ENCODE results near the gene ADCY9.
"Not testable (repeated sequence)": the region's sequence is repeated elsewhere in the genome, so short reads cannot be mapped to it uniquely, and the experiment has no call there.

The ADCY9 gene

DNA sequence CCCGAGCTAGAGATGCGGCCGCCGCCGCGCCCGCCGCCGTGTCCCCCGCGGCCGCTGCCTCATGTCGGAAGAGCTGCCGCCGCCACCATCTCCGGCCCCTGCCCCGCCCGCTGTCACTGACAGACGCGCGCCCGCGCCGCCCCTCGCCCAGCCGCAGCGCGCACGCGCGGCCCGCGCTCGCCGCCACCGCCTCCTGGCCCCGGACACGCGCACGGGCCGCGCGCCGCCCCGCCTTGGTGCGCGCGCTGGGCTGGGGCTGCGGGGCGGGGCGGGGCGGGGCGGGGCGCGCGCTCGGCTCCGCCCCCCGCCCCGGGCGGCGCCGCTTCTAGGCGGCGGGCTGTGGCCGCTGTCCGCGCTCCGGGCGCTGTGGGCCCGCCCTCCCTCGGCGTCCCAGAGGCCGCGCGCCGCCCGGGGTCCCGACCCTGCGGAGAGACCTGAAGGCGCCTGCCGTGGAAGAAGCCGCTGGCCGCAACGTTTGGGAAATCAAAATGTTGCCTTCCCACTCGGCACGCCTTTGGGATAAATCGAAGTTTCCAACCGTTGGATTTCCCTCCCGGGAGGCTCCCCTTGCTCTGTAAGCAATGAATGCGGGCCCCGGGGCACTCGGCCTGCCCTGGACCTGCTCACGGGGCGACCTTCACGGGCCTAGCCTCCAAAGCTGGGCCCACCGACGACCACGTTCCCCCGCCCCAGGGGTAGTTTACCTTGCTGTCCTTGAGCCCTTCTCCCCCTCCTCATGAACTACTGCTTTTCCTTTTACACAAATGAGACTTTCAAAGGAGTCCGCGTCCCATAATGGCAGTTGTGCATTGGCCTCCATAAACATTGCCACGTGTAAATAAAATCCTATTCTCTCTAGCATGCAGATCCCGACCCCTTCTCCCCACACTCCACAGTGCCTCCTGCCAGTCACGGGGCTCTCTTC is at the start of gene ADCY9:
ADCY9 (minus strand) TSS at position 118 of the 925 bp plus-strand sequence. CDS start 1,000 bp downstream, outside the sequence.
- H3K4me1 Mint-ChIP-seq = peaks cover 49% of the 10 kb centered on the region
- DNase-seq (peak; percentile 71 to 74), ATAC-seq (peak; percentile 81)
- H3K27ac Mint-ChIP-seq = peak within 1 kb of the TSS; percentile 74 to 95
- peak within 1 kb of the TSS; percentile 91 to 97 for H3K4me3 Mint-ChIP-seq
- H3K27me3 Mint-ChIP-seq = peaks cover 19% of the 10 kb centered on the region
- H3K9me3 Mint-ChIP-seq = no peaks in the 10 kb centered on the region

DNA sequence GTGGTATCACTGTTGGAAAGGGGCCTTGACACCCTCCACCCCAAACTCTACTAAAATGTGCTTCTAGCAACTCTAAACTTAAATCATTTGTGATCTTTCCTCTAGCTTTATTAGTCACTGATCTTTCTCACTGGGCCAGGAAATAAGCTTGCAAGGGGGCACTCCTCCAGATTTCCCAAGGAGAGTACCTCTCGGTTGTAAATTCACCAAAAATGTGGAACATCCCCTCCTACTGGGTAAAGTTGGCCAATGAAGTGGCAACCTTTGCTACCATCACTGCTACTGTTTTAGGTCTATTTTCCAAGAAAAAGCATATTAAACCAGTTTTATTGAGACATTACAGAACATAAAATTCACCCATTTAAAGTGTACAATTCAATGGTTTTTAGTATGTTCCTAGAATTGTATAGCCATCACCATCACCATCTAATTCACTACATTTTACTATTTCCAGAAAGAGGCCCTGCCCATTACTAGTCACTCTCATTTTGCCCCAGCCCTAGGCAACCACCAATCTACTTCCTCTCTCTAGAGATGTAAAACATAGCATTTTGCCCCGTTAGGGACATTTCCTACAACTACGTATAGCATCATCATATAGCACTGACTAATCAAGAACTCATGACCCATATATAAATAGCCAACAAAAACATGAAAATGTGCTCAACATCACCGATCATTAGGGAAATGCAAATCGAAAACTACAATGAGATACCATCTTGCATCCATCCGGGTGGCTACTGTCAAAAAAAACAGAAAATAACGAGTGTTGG is 44.6 kb upstream of the ADCY9 start:
- H3K27ac Mint-ChIP-seq = no peak overlapping the region
- DNase-seq = no peak
- H3K4me1 Mint-ChIP-seq = no peaks in the 10 kb centered on the region
- H3K27me3 Mint-ChIP-seq = peaks cover 6% of the 10 kb centered on the region
- H3K9me3 Mint-ChIP-seq = no peaks in the 10 kb centered on the region
- ATAC-seq = no peak
- no peak overlapping the region for H3K4me3 Mint-ChIP-seq

DNA sequence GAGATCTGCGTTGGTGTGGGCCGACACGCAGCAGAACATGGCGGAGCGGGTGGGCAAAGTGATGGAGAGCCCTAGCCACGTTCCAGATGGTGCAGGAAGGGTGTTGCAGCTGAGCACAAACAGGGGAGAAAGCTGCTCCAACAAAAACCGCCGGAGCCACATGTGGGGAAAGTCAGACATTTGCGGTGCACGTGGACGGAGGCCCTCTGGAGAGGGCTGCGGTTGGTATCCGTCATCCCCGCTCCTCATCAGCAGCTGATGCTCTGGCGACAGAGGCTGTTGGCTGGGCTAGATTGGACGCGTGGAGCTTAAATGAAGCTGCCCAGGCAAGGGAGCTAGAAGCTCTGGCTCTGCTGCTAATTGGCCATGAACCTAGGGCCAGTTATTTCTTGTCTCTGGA is 43.5 kb upstream of the ADCY9 start:
- Mint-ChIP-seq H3K4me3 (no peak overlapping the region), H3K4me1 (no peaks in the 10 kb centered on the region), H3K27me3 (peaks cover 13% of the 10 kb centered on the region), H3K9me3 (no peaks in the 10 kb centered on the region), H3K27ac (no peak overlapping the region)
- DNase-seq (no peak), ATAC-seq (no peak)

DNA sequence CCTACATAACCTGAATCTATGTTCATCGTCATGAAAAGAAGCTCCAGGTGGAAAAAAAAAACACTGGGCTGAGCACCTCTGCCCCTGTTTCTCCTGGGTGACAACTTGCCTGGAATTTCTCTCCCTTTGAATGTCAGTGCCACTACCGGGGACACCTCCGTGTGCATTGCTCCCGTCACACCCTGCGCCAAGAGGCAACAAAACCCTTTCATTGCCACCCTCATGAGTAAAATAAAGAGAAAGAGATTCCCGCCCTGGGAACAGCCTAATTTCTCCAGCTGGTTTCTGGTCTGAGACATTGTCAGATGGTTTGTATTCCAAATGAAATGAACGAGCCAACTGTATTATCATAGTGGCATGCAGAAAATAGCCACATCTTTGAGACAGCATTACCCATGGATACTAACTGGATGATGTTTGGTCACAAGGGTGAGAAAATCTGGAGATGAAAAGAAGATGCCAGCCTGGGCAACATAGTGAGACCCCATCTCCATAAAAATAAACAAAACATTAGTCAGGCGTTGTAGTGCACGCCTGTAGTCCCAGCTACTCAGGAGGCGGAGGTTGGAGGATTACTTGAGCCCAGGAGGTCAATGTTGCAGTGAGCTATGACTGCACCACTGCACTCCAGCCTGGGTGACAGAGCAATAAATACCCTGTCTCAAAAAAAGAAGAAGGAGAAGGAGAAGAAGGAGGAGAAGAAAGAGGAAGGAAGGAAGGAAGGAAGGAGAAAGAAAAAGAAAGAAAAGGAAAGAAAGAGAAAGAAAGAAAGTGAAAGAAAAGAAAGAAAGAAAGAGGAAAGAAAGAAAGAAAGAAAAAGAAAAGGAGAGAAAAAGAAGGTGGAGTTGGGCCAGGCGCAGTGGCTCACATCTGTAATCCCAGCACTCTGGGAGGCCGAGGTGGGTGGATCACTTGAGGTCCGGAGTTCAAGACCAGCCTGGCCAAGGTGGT is 42.2 kb upstream of the ADCY9 start:
- H3K4me1 Mint-ChIP-seq = no peaks in the 10 kb centered on the region

DNA sequence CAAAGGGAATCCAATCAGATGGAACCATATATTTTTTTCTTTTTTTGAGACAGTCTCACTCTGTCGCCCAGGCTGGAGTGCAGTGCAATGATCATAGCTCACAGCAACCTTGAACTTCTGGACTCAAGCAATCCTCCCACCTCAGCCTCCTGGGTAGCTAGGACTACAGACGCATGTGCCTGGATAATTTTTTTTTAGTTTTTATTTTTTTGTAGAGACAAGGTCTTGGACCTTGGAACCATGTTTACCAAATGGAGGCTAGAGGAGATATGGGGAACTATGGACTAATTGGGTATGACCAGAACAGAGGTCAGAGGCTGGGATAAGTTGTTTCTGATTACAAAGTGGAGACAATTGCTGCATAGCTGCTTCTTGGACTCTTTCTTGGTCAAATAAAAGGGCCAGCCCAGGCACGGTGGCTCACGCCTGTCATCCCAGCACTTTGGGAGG is 41.2 kb upstream of the ADCY9 start:
- ATAC-seq (no peak), DNase-seq (no peak)
- H3K9me3 Mint-ChIP-seq = no peaks in the 10 kb centered on the region
- no peak overlapping the region for H3K27ac Mint-ChIP-seq
- no peak overlapping the region for H3K4me3 Mint-ChIP-seq
- no peaks in the 10 kb centered on the region for H3K4me1 Mint-ChIP-seq
- peaks cover 13% of the 10 kb centered on the region for H3K27me3 Mint-ChIP-seq

More for the DNA sequence above, 42.2 kb upstream of the ADCY9 start:
- ATAC-seq = no peak
- no peak for DNase-seq
- peak overlapping the region in 1 of 2 donors; percentile 33 for H3K27ac Mint-ChIP-seq
- peaks cover 13% of the 10 kb centered on the region for H3K27me3 Mint-ChIP-seq
- H3K9me3 Mint-ChIP-seq = no peaks in the 10 kb centered on the region
- no peak overlapping the region for H3K4me3 Mint-ChIP-seq

DNA sequence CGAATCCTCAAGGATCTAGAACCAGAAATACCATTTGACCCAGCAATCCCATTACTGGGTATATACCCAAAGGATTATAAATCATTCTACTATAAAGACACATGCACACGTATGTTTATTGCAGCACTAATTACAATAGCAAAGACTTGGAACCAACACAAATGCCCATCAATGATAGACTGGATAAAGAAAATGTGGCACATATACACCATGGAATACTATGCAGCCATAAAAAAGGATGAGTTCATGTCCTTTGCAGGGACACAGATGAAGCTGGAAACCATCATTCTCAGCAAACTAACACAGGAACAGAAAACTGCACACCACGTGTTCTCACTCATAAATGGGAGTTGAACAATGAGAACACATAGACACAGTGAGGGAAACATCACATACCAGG is 40.3 kb upstream of the ADCY9 start:
- peaks cover 13% of the 10 kb centered on the region for H3K27me3 Mint-ChIP-seq
- H3K27ac Mint-ChIP-seq, H3K9me3 Mint-ChIP-seq, DNase-seq, H3K4me1 Mint-ChIP-seq, H3K4me3 Mint-ChIP-seq, ATAC-seq: not testable (repeated sequence)

DNA sequence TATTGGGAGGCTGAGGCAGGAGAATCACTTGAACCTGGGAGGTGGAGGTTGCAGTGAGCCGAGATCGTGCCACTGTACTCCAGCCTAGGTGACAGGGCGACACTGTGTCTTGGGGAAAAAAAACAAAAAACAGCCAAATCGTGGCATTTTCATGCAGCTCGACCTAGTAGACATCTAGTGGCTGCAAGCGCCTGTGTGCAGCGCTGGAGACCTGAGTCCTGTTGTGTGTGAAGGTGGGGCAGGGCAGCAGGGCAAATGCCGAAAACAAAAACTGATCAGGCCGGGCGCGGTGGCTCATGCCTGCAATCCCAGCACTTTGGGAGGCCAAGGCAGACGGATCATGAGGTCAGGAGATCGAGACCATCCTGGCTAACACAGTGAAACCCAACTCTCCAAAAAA is 37.1 kb upstream of the ADCY9 start:
- H3K27me3 Mint-ChIP-seq = peaks cover 13% of the 10 kb centered on the region
- DNase-seq = not testable (repeated sequence)

DNA sequence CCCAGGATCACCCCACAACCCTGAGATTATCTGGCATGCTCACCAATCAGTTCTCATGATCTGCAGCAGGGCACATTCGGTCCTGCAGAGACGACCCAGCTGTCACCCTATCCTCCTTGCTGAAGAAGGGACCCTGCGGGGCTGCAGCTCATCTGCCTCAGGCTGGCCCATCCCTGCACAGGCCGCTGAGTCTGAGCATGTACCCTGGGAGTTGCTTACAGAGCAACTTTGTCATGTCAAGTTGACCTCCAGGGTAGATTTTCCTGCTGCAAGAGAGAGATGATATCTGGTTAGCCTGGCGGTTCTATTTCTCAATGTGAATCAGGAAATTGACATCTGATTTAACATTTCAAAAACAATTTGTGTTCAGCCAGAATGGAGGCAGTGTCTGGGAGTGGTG is 36.0 kb upstream of the ADCY9 start:
- no peak for DNase-seq

More for the DNA sequence above, 37.1 kb upstream of the ADCY9 start:
- not testable (repeated sequence) for H3K27ac Mint-ChIP-seq, H3K9me3 Mint-ChIP-seq, ATAC-seq, H3K4me3 Mint-ChIP-seq, H3K4me1 Mint-ChIP-seq

DNA sequence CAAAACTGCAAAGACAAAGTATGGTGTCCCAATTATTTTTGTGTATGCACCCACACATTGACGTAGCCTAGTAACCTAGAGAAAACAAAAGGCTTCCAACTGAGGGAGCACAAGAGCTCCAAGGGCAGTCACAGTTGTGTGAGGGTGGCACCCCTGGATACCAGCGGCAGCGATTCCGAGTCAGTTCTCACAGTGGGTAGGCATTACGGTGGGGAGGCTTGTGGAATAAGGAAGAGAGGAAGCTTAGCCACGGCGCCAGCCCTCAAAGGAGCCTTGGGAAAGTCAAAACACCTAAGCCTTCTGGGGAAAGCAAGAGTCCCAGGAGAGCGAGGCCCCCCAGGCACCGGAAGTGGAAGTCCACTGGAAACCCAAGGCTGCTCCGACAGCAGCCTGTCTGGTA is 31.0 kb upstream of the ADCY9 start:
- peaks cover 12% of the 10 kb centered on the region for H3K27me3 Mint-ChIP-seq
- H3K4me3 Mint-ChIP-seq = no peak overlapping the region
- no peak for DNase-seq
- no peak for ATAC-seq
- H3K27ac Mint-ChIP-seq = no peak overlapping the region
- H3K4me1 Mint-ChIP-seq = no peaks in the 10 kb centered on the region
- H3K9me3 Mint-ChIP-seq = no peaks in the 10 kb centered on the region

More for the DNA sequence above, 36.0 kb upstream of the ADCY9 start:
- H3K27me3 Mint-ChIP-seq = peaks cover 20% of the 10 kb centered on the region
- H3K4me3 Mint-ChIP-seq = no peak overlapping the region
- no peaks in the 10 kb centered on the region for H3K9me3 Mint-ChIP-seq
- no peak for ATAC-seq
- H3K27ac Mint-ChIP-seq = no peak overlapping the region
- H3K4me1 Mint-ChIP-seq = no peaks in the 10 kb centered on the region

DNA sequence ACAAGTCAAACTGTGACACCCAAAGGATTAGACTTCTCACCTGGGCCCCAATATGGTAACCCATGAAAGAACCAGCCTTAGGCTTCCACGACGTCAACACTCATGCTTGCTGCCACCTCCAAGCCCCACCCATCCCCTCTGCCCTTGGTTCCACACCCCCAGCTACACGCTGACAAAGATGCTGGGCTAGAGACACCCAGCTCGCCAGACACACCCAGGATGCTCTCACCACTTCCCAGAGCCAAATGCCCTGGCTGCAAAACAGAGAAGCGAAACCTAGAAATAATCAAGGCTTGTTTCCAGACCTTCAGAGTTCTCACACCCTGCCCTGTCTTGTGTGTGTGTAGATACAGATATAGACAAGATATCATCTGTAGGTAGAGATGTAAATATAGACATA is 26.0 kb upstream of the ADCY9 start:
- Mint-ChIP-seq H3K4me3 (no peak overlapping the region), H3K9me3 (no peaks in the 10 kb centered on the region), H3K27ac (peak overlapping the region in 1 of 2 donors; percentile 12), H3K4me1 (peaks cover 4% of the 10 kb centered on the region), H3K27me3 (peaks cover 5% of the 10 kb centered on the region)
- DNase-seq (peak in 1 of 2 donors; percentile 15), ATAC-seq (peak; percentile 53)

DNA sequence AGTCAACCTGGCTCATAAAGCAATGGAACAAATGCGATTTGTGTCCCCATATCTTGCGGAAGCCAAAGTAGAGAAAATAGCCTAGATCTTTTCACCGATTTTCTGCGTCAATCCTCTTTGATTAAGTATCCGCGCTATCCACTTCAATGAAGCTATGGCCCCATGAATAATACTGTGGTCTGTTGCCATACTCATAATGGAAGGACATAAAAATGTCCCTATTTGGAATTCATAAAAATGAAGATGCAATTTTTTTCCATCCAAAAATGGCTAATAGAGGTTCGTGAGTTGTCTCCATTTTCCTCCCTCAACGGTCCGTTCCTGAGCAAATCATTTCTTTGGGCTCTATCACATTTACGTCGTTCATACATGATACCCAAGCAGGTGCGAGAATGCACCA is 25.4 kb upstream of the ADCY9 start:
- Mint-ChIP-seq H3K4me1 (peaks cover 6% of the 10 kb centered on the region), H3K27ac (no peak overlapping the region), H3K27me3 (peaks cover 1% of the 10 kb centered on the region), H3K9me3 (no peaks in the 10 kb centered on the region), H3K4me3 (no peak overlapping the region)
- DNase-seq = no peak
- no peak for ATAC-seq

DNA sequence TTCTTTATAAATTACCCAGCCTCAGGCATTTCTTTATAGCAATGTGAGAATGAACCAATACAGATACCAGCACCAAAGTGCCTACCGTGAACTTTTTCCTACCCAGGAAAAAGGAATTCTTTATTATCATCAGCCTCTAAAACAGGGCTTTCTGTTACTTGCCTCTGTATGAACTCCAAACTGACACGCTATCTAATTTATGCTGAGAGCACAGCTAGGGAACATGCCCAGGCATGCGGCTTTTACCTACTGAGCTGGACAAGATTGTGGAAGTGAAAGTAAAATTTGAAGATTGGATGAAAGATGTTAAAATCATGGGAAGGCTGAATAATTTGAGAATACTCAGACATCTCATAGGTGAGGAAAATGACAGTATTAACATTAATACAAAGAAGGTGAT is 24.4 kb upstream of the ADCY9 start:
- Mint-ChIP-seq H3K9me3 (no peaks in the 10 kb centered on the region), H3K27me3 (peaks cover 11% of the 10 kb centered on the region), H3K4me3 (no peak overlapping the region), H3K4me1 (peaks cover 6% of the 10 kb centered on the region), H3K27ac (peak overlapping the region; percentile 14 to 92)
- no peak for DNase-seq
- no peak for ATAC-seq

DNA sequence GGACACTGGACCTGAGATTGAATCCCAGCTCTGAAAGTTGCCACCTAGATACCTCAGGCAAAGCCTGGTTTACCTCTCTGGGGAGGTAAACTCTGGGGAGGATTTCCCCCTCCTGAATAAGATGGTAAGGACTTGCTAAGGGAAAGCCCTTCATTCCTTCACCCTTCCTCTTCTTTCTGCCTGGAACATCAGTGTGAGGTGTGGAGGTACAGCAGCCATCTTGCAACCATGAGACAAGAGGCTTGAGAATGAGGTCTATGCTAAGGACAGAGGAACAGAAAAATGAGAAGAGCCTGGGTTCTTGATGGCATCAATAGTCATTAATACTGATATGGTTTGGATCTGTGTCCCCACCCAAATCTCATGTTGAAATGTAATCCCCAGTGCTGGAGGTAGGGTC is 23.7 kb upstream of the ADCY9 start:
- Mint-ChIP-seq H3K27me3 (peaks cover 15% of the 10 kb centered on the region), H3K9me3 (no peaks in the 10 kb centered on the region), H3K4me1 (peaks cover 6% of the 10 kb centered on the region), H3K4me3 (no peak overlapping the region), H3K27ac (peak overlapping the region in 1 of 2 donors; percentile 92)
- ATAC-seq (no peak), DNase-seq (no peak)

DNA sequence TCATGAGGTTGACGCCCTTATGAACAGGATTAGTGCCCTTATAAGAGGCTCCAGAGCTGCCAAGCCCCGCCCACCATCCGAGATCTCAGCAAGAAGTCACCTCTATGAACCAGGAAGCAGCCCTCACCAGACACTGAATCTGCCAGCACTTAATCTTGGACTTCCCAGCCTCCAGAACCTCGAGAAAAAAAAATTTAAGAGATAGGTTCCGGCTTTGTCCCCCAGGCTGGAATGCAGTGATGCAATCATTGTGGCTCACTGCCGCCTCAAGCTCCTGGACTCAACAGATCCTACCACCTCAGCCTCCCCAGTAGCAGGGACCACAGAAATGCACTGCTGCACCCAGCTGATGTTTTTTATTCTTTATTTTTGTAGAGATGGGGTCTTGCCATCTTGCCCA is 22.5 kb upstream of the ADCY9 start:
- H3K4me1 Mint-ChIP-seq = peaks cover 6% of the 10 kb centered on the region
- no peaks in the 10 kb centered on the region for H3K9me3 Mint-ChIP-seq
- ATAC-seq = no peak
- no peak for DNase-seq
- peaks cover 19% of the 10 kb centered on the region for H3K27me3 Mint-ChIP-seq
- H3K27ac Mint-ChIP-seq = no peak overlapping the region
- H3K4me3 Mint-ChIP-seq = no peak overlapping the region

DNA sequence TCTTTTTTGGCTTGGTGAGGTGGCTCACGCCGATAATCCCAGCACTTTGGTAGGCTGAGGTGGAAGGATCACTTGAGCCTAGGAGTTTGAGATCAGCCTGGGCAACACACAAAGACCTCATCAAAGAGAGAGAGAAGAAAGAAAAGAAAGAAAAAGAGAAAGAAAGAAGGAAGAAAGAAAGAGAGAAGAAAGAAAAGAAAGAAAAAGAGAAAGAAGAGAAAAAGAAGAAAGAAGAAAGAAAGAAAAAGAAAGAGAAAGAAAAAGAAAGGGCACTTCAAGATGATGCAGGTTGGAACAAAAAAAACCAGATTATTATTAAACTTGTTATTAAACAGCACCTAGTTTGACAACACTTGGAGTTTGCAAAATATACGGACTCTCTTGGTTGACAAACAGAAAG is 21.2 kb upstream of the ADCY9 start:
- H3K4me1 Mint-ChIP-seq = peaks cover 6% of the 10 kb centered on the region
- no peaks in the 10 kb centered on the region for H3K9me3 Mint-ChIP-seq
- ATAC-seq (no peak), DNase-seq (no peak)
- H3K27me3 Mint-ChIP-seq = peaks cover 26% of the 10 kb centered on the region
- H3K4me3 Mint-ChIP-seq = no peak overlapping the region
- H3K27ac Mint-ChIP-seq = peak overlapping the region in 1 of 2 donors; percentile 72
